OCI-LY3 (cell line): ENCODE data around the gene GPRC5D.

Experiments used
- H2AFZ ChIP-seq: fragments of 200-600, 300-600 bp; shearing (Covaris generic); 2 replicates; pipeline ENCODE4 v1.6.0; 2014; ENCODE audit warnings: antibody characterized with exemption, low read depth, low read length
- H3K27ac ChIP-seq: fragments of 200-600, 300-600 bp; sonication (generic); 2 replicates; pipeline ENCODE4 v1.5.1; 2014; ENCODE audit warnings: mild to moderate bottlenecking, low read length, moderate library complexity, mixed read lengths
- H3K27me3 ChIP-seq: fragments of 200-600, 300-600 bp; sonication (generic); 2 replicates; pipeline ENCODE4 v1.6.1; 2014; ENCODE audit warnings: low read depth, low read length, mixed read lengths
- H3K36me3 ChIP-seq: fragments of 200-600, 300-600 bp; sonication (generic); replicated peaks from 2 replicates; pipeline ENCODE3; 2014; ENCODE audit warnings: low read depth, low read length, mixed read lengths
- H3K4me1 ChIP-seq: fragments of 300-600, 200-600 bp; sonication (generic); 2 replicates; pipeline ENCODE4 v1.6.1; 2014; ENCODE audit warnings: low read length, mixed read lengths
- H3K4me2 ChIP-seq: fragments of 200-600, 300-600 bp; sonication (generic); 2 replicates; pipeline ENCODE4 v1.6.1; 2014; ENCODE audit warnings: low read length, mixed read lengths
- H3K4me3 ChIP-seq: fragments of 300-600, 200-600 bp; sonication (generic); 2 replicates; pipeline ENCODE4 v1.5.1; 2014; ENCODE audit warnings: antibody characterized with exemption, mild to moderate bottlenecking, low read length, moderate library complexity
- H3K79me2 ChIP-seq: fragments of 300-600, 200-600 bp; shearing (Covaris generic); 2 replicates; pipeline ENCODE4 v1.6.1; 2014; ENCODE audit warnings: mild to moderate bottlenecking, low read length, mixed read lengths
- H3K9ac ChIP-seq: fragments of 300-600, 200-600 bp; shearing (Covaris generic); 2 replicates; pipeline ENCODE4 v1.6.0; 2014; ENCODE audit warnings: mild to moderate bottlenecking, low read length, moderate library complexity
- H3K9me3 ChIP-seq: fragments of 200-600, 300-600 bp; shearing (Covaris generic); 2 replicates; pipeline ENCODE4 v1.6.1; 2014; ENCODE audit warnings: low read length, mixed read lengths; ENCODE audit not compliant: insufficient read depth
- H4K20me1 ChIP-seq: fragments of 200-600, 300-600 bp; sonication (generic); 2 replicates; pipeline ENCODE4 v1.6.1; 2016; ENCODE audit warnings: low read length, mixed read lengths; ENCODE audit not compliant: insufficient read depth
- CTCF ChIP-seq: fragments of 200-600, 300-600 bp; sonication (generic); IDR thresholded peaks from 2 replicates; pipeline ENCODE4 v1.5.1; 2014; ENCODE audit warnings: antibody characterized with exemption, low read length, low read depth
- EZH2phosphoT487 ChIP-seq: fragments of 200-600 bp; shearing (Covaris generic); IDR thresholded peaks from 2 replicates; pipeline ENCODE4 v1.6.1; 2018; ENCODE audit warnings: antibody characterized with exemption, mixed run types, low read depth

Gene GPRC5D

GRCh38 chr12:12925388-12925787, 26.6 kb downstream of the GPRC5D start:
- H3K27ac ChIP-seq, result no peak overlapping the region
- H2AFZ ChIP-seq, result no peak overlapping the region

GRCh38 chr12:12924169-12924568, 27.8 kb downstream of the GPRC5D start:
- H3K4me3 ChIP-seq, result no peak overlapping the region
- H4K20me1 ChIP-seq, result no peaks in the 10 kb centered on the region
- no peaks in the 10 kb centered on the region for H3K4me1 ChIP-seq
- H3K27me3 ChIP-seq, result peaks cover 26% of the 10 kb centered on the region
- H3K4me2 ChIP-seq, result no peak overlapping the region
- no peak overlapping the region for H3K27ac ChIP-seq
- no peaks in the 10 kb centered on the region for H3K9me3 ChIP-seq
- no peak overlapping the region for H2AFZ ChIP-seq
- no peaks in the 10 kb centered on the region for H3K79me2 ChIP-seq
- no peak overlapping the region for H3K9ac ChIP-seq
- no peak for TF ChIP-seq CTCF
- no peaks in the 10 kb centered on the region for H3K36me3 ChIP-seq

More at GRCh38 chr12:12925388-12925787, 26.6 kb downstream of the GPRC5D start:
- peaks cover 19% of the 10 kb centered on the region for H3K27me3 ChIP-seq
- H4K20me1 ChIP-seq, result no peaks in the 10 kb centered on the region
- H3K4me1 ChIP-seq, result no peaks in the 10 kb centered on the region
- TF ChIP-seq CTCF (no peak), EZH2phosphoT487 (no peak)
- H3K79me2 ChIP-seq, result no peaks in the 10 kb centered on the region
- H3K4me3 ChIP-seq, result no peak overlapping the region
- no peaks in the 10 kb centered on the region for H3K9me3 ChIP-seq
- H3K9ac ChIP-seq, result no peak overlapping the region
- H3K36me3 ChIP-seq, result no peaks in the 10 kb centered on the region
- H3K4me2 ChIP-seq, result no peak overlapping the region

GRCh38 chr12:12922978-12923377, 29.0 kb downstream of the GPRC5D start:
- no peaks in the 10 kb centered on the region for H3K9me3 ChIP-seq
- TF ChIP-seq EZH2phosphoT487 (no peak), CTCF (no peak)
- no peak overlapping the region for H2AFZ ChIP-seq
- H3K9ac ChIP-seq, result no peak overlapping the region
- H3K27ac ChIP-seq, result no peak overlapping the region
- H3K4me3 ChIP-seq, result no peak overlapping the region
- H3K4me1 ChIP-seq, result no peaks in the 10 kb centered on the region
- no peak overlapping the region for H3K4me2 ChIP-seq
- no peaks in the 10 kb centered on the region for H4K20me1 ChIP-seq
- no peaks in the 10 kb centered on the region for H3K79me2 ChIP-seq
- no peaks in the 10 kb centered on the region for H3K36me3 ChIP-seq
- H3K27me3 ChIP-seq, result peaks cover 31% of the 10 kb centered on the region

GRCh38 chr12:12922191-12922616, 29.8 kb downstream of the GPRC5D start:
- no peak overlapping the region for H3K27ac ChIP-seq
- no peaks in the 10 kb centered on the region for H3K36me3 ChIP-seq
- no peak overlapping the region for H3K4me3 ChIP-seq
- no peak overlapping the region for H2AFZ ChIP-seq
- H3K27me3 ChIP-seq, result peaks cover 36% of the 10 kb centered on the region
- H3K4me2 ChIP-seq, result no peak overlapping the region
- H3K9me3 ChIP-seq, result no peaks in the 10 kb centered on the region
- no peaks in the 10 kb centered on the region for H4K20me1 ChIP-seq
- no peaks in the 10 kb centered on the region for H3K79me2 ChIP-seq
- no peak overlapping the region for H3K9ac ChIP-seq
- no peak for TF ChIP-seq EZH2phosphoT487
- no peak for TF ChIP-seq CTCF
- no peaks in the 10 kb centered on the region for H3K4me1 ChIP-seq
